Activated naive CD8-positive, alpha-beta T cell treated with anti-CD3 and anti-CD28 coated beads, Interleukin-2, amount 50 U/mL, for 16 hours (primary cell): Measurements from ENCODE around the gene TMEM174.
A peak's percentile ranks its signal among the peaks of the same experiment; 100 is the strongest.

ENCODE experiments used
- DNase-seq: peaks from one replicate; pipeline ENCODE4 v3.0.0-alpha.2; 2020; ENCODE audit warnings: low read depth, low spot score

The TMEM174 gene

GRCh38 chr5:73153513-73153912 lies 19.5 kb upstream of the TMEM174 start:
- no peak for DNase-seq

DNA sequence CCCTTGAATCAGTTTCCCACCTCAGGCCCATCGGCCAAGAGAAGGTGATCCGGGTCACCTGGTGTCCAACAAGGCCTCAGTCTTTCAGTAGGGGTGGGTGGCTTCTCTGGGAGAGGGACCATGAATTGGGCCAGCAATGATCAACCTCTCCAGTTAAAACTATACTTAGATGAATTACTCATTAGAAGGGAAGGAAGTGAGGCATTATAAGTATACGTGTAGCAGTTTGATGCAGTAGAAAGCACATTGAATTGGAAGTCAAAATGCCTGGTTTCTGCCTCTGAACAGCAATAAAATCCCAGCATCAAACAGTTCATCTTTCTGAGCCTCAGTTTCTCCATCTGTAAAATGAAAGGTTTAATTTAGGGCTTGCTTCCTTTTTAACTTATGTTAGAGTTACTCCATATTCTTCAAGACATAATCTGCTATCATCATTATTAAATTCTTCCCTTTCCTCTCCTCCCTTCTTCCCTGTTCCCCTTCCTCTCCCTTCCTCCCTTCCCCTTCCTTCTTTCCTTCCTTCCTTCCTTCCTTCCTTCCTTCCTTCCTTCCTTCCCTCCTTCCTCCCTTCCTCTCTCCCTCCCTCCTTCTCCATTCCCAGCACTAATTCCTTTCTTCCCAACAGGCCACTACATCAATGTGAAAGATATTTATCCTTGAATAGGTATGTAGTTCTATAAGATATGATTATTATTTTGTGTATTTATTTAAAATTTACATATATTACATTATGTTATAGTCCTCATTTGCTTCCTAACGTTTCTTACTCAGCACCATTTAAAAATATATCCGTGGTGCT lies 18.6 kb upstream of the TMEM174 start:
- DNase-seq: no peak

- no peak for DNase-seq
Measured at GRCh38 chr5:73155271-73156222, 17.4 kb upstream of the TMEM174 start.

DNA sequence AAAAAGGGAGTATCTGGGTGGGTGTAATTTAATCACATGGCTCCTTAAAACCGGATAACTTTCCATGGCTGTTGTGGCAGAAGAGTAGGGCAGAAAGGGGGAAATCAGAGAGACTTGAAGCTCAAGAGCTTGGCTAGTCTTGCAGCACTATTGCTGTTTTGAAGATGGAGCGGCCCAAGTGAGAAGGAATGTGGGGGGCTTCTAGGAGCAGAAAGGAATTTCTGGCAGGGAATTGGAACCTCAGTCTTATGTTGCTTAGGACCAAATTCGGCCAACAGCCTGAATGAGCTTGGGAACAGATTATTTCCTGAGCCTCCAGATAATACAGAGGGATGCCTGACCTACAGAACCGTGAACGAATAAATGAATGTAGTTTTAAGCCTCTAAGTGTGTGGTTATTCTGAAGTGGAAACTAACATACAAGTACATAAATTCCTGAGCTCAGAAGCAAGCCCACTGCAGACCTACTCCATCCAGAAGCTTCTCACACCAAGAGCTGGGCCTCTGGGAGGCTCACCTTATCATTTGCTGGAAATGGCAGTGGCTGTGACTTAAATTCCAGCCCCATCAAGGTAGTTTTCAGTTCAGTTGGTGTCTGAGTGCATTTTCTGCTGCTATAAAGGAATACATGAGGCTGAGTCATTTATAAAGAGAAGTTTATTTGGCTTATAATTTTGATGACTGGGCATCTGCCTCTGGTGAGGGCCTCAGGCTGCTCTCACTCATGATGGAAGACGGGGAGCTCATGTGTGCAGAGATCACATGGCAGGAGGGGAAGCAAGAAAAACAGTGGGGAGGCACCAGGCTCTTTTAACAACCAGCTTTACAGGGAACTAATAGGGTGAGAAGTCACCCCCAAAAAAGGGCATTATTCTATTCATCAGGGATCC lies 15.3 kb upstream of the TMEM174 start:
- DNase-seq: no peak

GRCh38 chr5:73158313-73158712 lies 14.7 kb upstream of the TMEM174 start:
- DNase-seq: no peak

DNA sequence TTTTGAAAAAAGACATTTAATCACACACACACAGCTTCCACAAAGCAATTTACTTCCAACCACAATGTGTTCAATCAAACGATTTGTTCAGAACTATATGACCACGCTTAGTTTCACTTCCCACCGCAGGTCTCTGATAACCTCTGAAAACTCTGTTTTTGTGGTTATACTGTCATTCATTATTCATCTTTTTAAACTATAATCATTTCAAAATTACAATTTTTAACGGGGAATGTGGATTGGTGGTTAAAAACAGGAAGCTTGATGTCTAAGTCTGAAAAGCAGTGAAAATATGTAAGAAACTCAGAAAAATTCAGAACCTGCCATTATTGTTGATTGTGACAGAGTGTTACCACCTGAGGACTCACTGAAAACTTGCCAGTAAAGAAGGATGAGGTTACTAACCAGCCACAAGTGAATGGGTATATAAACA lies 12.7 kb upstream of the TMEM174 start:
- peak; percentile 61 for DNase-seq

GRCh38 chr5:73170522-73170921 lies 2.5 kb upstream of the TMEM174 start:
- no peak for DNase-seq

DNA sequence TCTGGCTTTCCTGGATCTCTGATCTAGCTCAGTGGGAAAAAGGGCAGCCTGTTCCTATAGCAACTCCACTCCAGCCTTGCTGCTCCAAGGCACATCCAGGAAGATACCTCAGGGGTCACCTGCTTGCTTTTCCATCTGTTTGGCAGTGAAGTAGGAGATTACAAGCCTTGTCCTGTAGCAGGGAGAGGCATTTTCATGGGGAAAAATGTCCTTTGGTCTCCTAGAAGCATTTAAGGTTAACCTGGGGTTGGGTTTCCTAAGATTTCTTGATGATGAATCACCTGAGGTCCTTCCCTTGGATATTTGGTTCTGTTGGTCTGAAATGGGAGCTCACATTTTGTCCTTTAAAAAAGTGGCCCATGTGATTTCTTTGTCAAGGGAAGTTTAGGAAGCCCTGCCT lies 1.5 kb upstream of the TMEM174 start:
- no peak for DNase-seq

DNA sequence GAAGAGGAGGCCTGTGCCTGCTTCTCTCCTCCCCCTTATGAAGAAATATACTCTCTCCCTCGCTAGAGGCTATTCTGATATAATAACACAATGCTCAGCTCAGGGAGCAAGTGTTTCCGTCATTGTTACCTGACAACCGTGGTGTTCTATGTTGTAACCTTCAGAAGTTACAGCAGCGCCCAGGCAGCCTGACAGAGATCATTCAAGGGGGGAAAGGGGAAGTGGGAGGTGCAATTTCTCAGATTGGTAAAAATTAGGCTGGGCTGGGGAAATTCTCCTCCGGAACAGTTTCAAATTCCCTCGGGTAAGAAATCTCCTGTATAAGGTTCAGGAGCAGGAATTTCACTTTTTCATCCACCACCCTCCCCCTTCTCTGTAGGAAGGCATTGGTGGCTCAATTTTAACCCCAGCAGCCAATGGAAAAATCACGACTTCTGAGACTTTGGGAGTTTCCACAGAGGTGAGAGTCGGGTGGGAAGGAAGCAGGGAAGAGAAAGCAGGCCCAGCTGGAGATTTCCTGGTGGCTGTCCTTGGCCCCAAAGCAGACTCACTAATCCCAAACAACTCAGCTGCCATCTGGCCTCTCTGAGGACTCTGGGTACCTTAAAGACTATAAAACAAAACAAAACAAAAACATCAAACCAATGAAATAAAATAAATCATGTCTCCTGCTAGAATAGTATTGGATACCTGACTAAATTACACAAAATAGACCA lies 1.3 kb downstream of the TMEM174 start:
- DNase-seq: no peak

DNA sequence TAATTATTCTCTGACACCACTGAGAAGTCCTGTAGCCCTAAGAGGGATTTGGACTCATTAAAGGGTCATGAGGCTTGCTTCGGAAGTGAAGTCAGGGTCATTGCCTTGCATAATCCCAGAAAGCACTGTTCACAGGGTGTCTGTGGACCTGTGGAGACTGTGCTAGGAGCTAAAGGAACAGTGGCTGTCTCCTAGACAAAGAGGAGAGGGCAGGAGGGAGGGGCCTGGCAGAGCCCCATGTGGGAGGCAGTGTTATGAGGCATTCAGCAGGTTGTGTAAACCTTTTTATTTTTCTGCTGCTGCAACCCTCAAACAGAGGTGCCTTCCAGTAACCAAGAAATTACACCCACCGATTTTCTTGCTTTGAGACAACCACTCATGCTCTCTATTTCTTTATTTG lies 3.3 kb downstream of the TMEM174 start:
- no peak for DNase-seq

DNA sequence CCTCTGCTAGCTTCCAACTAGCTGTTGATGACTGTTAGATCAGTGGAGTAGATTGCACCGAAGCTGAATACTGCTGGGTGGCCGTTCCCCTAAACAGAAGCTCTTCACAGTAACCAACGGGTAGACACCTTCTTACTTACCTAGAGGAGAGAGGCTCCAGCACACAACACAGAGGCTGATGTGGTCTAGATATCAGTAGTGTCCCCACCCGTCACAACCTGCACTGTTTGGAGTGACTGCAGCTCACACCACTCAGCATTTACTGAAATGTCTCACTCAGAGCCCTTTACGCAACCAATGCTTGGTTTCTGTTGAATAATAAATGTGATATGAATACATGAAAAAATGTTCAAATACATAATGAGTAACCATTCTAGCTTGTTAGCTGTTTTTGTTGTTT lies 5.3 kb downstream of the TMEM174 start:
- DNase-seq: no peak

- no peak for DNase-seq
Measured at GRCh38 chr5:73179730-73180129, 6.7 kb downstream of the TMEM174 start.

DNA sequence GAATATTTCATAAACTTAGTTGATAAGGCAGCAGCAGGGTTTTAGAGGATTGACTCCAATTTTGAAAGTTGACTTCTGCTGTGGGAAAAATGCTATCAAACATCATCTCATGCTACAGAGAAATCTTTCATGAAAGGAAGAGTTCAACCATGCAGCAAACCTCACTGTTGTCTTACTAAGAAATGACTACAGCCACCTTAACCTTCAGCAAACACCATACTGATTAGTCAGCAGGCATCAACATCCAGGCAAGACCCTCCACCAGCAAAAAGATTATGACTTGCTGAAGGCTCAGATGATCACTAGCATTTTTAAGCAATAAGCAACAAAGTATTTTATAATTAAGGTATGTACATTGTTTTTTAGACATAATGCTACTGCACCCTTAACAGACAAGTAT lies 7.6 kb downstream of the TMEM174 start:
- no peak for DNase-seq

DNA sequence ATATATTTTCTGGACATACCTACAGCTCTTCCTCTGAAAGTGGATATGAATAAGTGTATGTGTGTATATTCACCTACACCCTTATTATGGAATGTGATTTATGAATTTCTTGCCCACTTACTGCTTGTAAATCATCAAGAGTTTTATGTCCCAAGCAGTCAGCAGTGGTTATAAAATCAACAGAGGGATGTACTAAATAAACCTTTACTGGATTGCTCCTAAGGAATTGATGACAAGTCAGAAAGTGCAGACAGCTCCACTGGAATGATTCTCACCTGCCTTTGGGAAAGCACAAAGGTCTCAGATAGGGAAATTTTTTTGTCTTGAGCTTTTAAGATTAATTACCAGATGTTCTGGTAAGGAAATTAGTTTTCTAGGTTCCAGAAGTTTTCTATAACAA lies 9.3 kb downstream of the TMEM174 start:
- no peak for DNase-seq

GRCh38 chr5:73183000-73183399 lies 10.0 kb downstream of the TMEM174 start:
- no peak for DNase-seq

DNA sequence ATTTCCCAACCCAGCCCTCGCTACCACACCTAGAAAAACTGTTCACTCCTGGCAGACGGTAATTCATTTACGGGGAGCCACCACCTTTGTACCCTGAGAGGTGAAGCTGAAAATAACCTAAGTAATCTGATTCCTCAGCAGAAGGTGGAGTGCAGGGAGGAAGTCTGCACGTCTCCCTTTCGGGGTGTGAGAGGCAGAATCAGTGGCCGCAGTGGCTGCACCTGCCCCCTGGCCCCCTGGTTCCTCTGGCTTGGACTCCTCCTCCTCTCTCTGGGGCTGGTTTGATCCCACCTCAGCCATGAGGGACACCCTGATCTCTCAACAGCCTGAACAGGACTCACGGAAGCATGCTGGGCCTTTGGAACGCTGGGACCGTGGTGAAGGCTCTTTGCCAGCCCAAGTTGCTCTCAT lies 10.5 kb downstream of the TMEM174 start:
- no peak for DNase-seq

- no peak for DNase-seq
Measured at GRCh38 chr5:73186976-73187375, 14.0 kb downstream of the TMEM174 start.

- DNase-seq: no peak
Measured at GRCh38 chr5:73188764-73189531, 16.0 kb downstream of the TMEM174 start.

GRCh38 chr5:73189871-73190376 lies 16.9 kb downstream of the TMEM174 start:
- no peak for DNase-seq

- no peak for DNase-seq
Measured at GRCh38 chr5:73192370-73192769, 19.4 kb downstream of the TMEM174 start.
